GM23338 (cell line): ENCODE data around the gene PPP1R37. TPM values are rescaled to one million over a fixed set of nuclear protein-coding genes. Genes with fewer than 3 reads are reported as not detected.

Experiments
- ATAC-seq: fragments of 200-7000 bp; cut with Tn5 transposase; 3 replicates; pipeline ENCODE4 v1.9.1; 2020
- DNase-seq: peaks from one replicate; pipeline ENCODE4 v3.0.0-alpha.2; 2015; ENCODE audit warnings: low spot score
- H2AFZ ChIP-seq: fragments of 200-600 bp; sonication (generic); 2 replicates; pipeline ENCODE4 v1.8.0; 2016; ENCODE audit warnings: antibody characterized with exemption, mild to moderate bottlenecking, moderate library complexity
- H3F3A ChIP-seq: fragments of 200-600 bp; sonication (generic); replicated peaks from 2 replicates; pipeline ENCODE4 v1.8.0; 2017; ENCODE audit warnings: antibody characterized with exemption, mixed run types, low read depth
- H3K27ac ChIP-seq: fragments of 200-600 bp; sonication (generic); 2 replicates; pipeline ENCODE4 v1.6.1; 2016; ENCODE audit warnings: low read depth
- H3K27me3 ChIP-seq: fragments of 200-600 bp; sonication (generic); 2 replicates; pipeline ENCODE4 v1.8.0; 2016; ENCODE audit warnings: mild to moderate bottlenecking, mixed run types, moderate library complexity; ENCODE audit not compliant: insufficient read depth
- H3K36me3 ChIP-seq: fragments of 200-600 bp; sonication (generic); 2 replicates; pipeline ENCODE4 v1.8.0; 2016; ENCODE audit warnings: mild to moderate bottlenecking; ENCODE audit not compliant: insufficient read depth
- H3K4me1 ChIP-seq: fragments of 200-600 bp; sonication (generic); 2 replicates; pipeline ENCODE4 v1.8.0; 2016; ENCODE audit warnings: mild to moderate bottlenecking, moderate library complexity; ENCODE audit not compliant: insufficient read depth
- H3K4me2 ChIP-seq: fragments of 200-600 bp; sonication (generic); 2 replicates; pipeline ENCODE4 v1.7.1; 2017; ENCODE audit warnings: mixed run types
- H3K4me3 ChIP-seq: fragments of 200-600 bp; sonication (generic); 2 replicates; pipeline ENCODE4 v1.6.1; 2016; ENCODE audit warnings: mixed run types
- H3K79me2 ChIP-seq: fragments of 200-600 bp; sonication (generic); replicated peaks from 2 replicates; pipeline ENCODE4 v1.8.0; 2017; ENCODE audit warnings: mild to moderate bottlenecking; ENCODE audit not compliant: insufficient read depth
- H3K9me2 ChIP-seq: fragments of 200-600 bp; sonication (generic); 2 replicates; pipeline ENCODE4 v1.8.0; 2017; ENCODE audit not compliant: insufficient read depth
- H4K20me1 ChIP-seq: fragments of 200-600 bp; sonication (generic); replicated peaks from 2 replicates; pipeline ENCODE4 v1.8.0; 2017; ENCODE audit warnings: mild to moderate bottlenecking; ENCODE audit not compliant: insufficient read depth
- H3K27ac Mint-ChIP-seq: 2 replicates; pipeline ENCODE4 v1.8.0; 2020; ENCODE audit warnings: inconsistent platforms, mild to moderate bottlenecking, moderate library complexity, mixed read lengths
- H3K27me3 Mint-ChIP-seq: 3 replicates; pipeline ENCODE4 v1.8.0; 2022; ENCODE audit warnings: low read depth, mild to moderate bottlenecking, moderate library complexity, mixed read lengths, inconsistent platforms; ENCODE audit not compliant: insufficient read depth, poor library complexity
- H3K36me3 Mint-ChIP-seq: 3 replicates; pipeline ENCODE4 v1.8.0; 2021; ENCODE audit warnings: low read depth, mild to moderate bottlenecking, inconsistent platforms, moderate library complexity, mixed read lengths
- H3K4me1 Mint-ChIP-seq: 3 replicates; pipeline ENCODE4 v1.8.0; 2020; ENCODE audit warnings: mild to moderate bottlenecking, inconsistent platforms, mixed read lengths
- H3K4me3 Mint-ChIP-seq: 3 replicates; pipeline ENCODE4 v1.8.0; 2021; ENCODE audit warnings: moderate library complexity, mild to moderate bottlenecking, inconsistent platforms, mixed read lengths
- H3K9me3 Mint-ChIP-seq: 3 replicates; pipeline ENCODE4 v1.8.0; 2020; ENCODE audit warnings: moderate library complexity, mild to moderate bottlenecking, inconsistent platforms, mixed read lengths
- EZH2phosphoT487 ChIP-seq: fragments of 200-600 bp; sonication (generic); IDR thresholded peaks from one replicate; pipeline ENCODE4 v1.8.1; 2018; ENCODE audit warnings: antibody characterized with exemption; ENCODE audit not compliant: unreplicated experiment
- JUNB ChIP-seq: IDR thresholded peaks from one replicate; pipeline ENCODE4 v1.6.1; 2016; ENCODE audit warnings: antibody characterized with exemption; ENCODE audit not compliant: unreplicated experiment
- NANOG ChIP-seq: IDR thresholded peaks from 2 replicates; pipeline ENCODE4 v1.6.1; 2016; ENCODE audit warnings: antibody characterized with exemption, borderline replicate concordance
- POLR2AphosphoS5 ChIP-seq: IDR thresholded peaks from 2 replicates; pipeline ENCODE4 v1.6.1; 2016; ENCODE audit warnings: antibody characterized with exemption, low read depth
- STAT1 ChIP-seq: IDR thresholded peaks from one replicate; pipeline ENCODE4 v1.6.1; 2016; ENCODE audit warnings: antibody characterized with exemption; ENCODE audit not compliant: unreplicated experiment
- ZNF114 ChIP-seq: fragments of 250-450 bp; sonication (Bioruptor Pico); IDR thresholded peaks from 2 replicates; pipeline ENCODE4 v1.5.0; 2020; ENCODE audit warnings: mild to moderate bottlenecking, moderate library complexity
- ZNF331 ChIP-seq: fragments of 250-450 bp; sonication (Bioruptor Pico); IDR thresholded peaks from 2 replicates; pipeline ENCODE4 v1.5.0; 2020; ENCODE audit warnings: low read depth, mild to moderate bottlenecking, moderate library complexity
- polyA plus RNA-seq: library from polyadenylated mRNA; unstranded; fragments of >200 nt; fragmentation: Nextera tagmentation; extraction: Ambion mirVana; gene quantifications from 2 replicates; pipeline ENCODE4 v1.2.1, GENCODE V29; 2016
- total RNA-seq: library from RNA; depleted of rRNA; stranded (reverse); fragments of >200 nt; shearing (Covaris generic); gene quantifications from 2 replicates; pipeline ENCODE4 v1.2.3, GENCODE V29; 2014
- TF ChIP-seq, protein P1 (sequence below): IDR thresholded peaks from one replicate; pipeline ENCODE4 v1.6.1; 2018; ENCODE audit warnings: antibody characterized with exemption; ENCODE audit not compliant: unreplicated experiment
- TF ChIP-seq, protein P2 (sequence below): fragments of 250-450 bp; sonication (Bioruptor Pico); IDR thresholded peaks from 2 replicates; pipeline ENCODE4 v1.5.0; 2020; ENCODE audit warnings: mild to moderate bottlenecking, moderate library complexity
- TF ChIP-seq, protein P3 (sequence below): IDR thresholded peaks from 2 replicates; pipeline ENCODE4 v1.6.1; 2016; ENCODE audit warnings: antibody characterized with exemption

Gene PPP1R37
- total and polyA plus RNA-seq, 2 experiments from 2014 or later: 6.9 to 47.2 TPM

DNA sequence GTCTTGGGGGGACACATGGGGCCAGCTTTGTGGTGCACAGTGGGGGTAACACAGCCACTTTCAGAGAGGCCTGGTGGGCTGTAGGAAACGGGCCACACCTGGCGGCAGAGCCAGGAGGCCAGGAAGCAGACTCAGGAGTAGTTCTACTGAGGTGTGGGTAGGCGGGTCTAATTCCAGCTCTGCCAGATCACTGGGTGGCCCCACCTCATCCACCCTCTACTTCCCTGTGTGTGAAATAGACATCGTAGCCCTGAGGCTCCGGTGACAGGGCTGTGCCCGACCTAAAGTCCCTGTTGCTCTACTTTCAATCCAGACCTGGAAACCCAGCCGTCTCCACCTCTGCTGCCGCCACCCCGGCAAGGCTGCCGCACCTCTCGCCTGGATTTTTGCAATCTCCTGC is 63.8 kb downstream of the PPP1R37 start:
- no peak overlapping the region; the same call in 2 of the 3 replicates for H3K4me3 Mint-ChIP-seq
- Histone ChIP-seq H3F3A (0 out of 2 replicates have a peak, but pooled peaks cover 6% of the 10 kb centered on the region), H3K36me3 (no peaks in the 10 kb centered on the region), H3K9me2 (no peaks in the 10 kb centered on the region), H3K79me2 (no peaks in the 10 kb centered on the region), H3K4me3 (no peak overlapping the region), H3K4me2 (no peak overlapping the region), H3K27me3 (peaks cover 37% of the 10 kb centered on the region), H3K27ac (no peak overlapping the region), H2AFZ (no peak overlapping the region), H4K20me1 (no peaks in the 10 kb centered on the region; the same call in 1 of the 2 replicates), H3K4me1 (no peaks in the 10 kb centered on the region; the same call in 1 of the 2 replicates)
- H3K4me1 Mint-ChIP-seq: peaks cover 19% of the 10 kb centered on the region
- TF ChIP-seq ZNF114: no peak
- TF ChIP-seq NANOG: no peak
- peaks cover 47% of the 10 kb centered on the region for H3K27me3 Mint-ChIP-seq
- peaks cover 7% of the 10 kb centered on the region; the same call in 2 of the 3 replicates for H3K9me3 Mint-ChIP-seq
- no peak overlapping the region for H3K27ac Mint-ChIP-seq
- DNase-seq (no peak), ATAC-seq (no peak)
- H3K36me3 Mint-ChIP-seq: no peaks in the 10 kb centered on the region; the same call in 2 of the 3 replicates

DNA sequence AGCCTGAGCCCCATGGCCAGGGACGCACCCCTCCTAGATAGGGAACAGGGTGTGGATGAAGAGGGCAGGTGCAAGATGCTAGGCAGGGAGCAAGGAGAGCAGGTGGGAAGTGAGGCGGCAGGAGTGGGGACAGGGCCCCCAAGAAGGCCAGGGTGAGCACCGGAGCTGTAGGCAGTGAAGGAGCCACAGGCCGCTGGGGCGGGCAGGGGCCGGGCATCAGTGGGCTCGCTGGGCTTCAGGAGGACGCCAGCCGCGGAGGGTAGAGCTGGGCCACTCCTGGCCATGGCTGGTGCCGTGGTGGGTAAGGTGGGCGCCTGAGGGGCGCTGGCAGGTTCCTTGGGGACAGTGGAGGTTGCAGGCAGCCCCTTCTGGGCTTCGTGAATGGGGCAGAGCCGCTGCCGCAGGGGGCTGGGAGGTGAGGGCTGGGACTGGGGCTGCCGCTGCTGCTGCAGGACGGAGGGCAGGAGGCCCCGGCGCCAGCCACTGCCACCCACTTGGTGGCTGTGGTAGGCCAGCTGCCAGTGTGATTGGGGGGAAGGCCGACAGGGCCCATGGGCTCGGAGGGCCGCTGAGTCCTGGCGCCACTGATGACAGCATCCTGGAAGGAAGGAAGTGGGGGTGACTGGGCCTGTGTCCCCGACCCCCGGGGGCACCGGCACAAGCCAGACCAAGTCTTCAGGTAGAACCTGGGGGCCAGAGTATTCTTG is 65.7 kb downstream of the PPP1R37 start:
- peaks cover 18% of the 10 kb centered on the region for H3K27me3 ChIP-seq
- no peak overlapping the region for H3K27ac Mint-ChIP-seq
- TF ChIP-seq, protein P1, sequence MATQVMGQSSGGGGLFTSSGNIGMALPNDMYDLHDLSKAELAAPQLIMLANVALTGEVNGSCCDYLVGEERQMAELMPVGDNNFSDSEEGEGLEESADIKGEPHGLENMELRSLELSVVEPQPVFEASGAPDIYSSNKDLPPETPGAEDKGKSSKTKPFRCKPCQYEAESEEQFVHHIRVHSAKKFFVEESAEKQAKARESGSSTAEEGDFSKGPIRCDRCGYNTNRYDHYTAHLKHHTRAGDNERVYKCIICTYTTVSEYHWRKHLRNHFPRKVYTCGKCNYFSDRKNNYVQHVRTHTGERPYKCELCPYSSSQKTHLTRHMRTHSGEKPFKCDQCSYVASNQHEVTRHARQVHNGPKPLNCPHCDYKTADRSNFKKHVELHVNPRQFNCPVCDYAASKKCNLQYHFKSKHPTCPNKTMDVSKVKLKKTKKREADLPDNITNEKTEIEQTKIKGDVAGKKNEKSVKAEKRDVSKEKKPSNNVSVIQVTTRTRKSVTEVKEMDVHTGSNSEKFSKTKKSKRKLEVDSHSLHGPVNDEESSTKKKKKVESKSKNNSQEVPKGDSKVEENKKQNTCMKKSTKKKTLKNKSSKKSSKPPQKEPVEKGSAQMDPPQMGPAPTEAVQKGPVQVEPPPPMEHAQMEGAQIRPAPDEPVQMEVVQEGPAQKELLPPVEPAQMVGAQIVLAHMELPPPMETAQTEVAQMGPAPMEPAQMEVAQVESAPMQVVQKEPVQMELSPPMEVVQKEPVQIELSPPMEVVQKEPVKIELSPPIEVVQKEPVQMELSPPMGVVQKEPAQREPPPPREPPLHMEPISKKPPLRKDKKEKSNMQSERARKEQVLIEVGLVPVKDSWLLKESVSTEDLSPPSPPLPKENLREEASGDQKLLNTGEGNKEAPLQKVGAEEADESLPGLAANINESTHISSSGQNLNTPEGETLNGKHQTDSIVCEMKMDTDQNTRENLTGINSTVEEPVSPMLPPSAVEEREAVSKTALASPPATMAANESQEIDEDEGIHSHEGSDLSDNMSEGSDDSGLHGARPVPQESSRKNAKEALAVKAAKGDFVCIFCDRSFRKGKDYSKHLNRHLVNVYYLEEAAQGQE: no peak
- no peak for TF ChIP-seq EZH2phosphoT487
- TF ChIP-seq STAT1: no peak
- no peak for TF ChIP-seq ZNF331 (CRISPR knock-in tag)
- TF ChIP-seq JUNB: no peak
- TF ChIP-seq NANOG: no peak
- no peak for TF ChIP-seq POLR2AphosphoS5
- TF ChIP-seq, protein P2, sequence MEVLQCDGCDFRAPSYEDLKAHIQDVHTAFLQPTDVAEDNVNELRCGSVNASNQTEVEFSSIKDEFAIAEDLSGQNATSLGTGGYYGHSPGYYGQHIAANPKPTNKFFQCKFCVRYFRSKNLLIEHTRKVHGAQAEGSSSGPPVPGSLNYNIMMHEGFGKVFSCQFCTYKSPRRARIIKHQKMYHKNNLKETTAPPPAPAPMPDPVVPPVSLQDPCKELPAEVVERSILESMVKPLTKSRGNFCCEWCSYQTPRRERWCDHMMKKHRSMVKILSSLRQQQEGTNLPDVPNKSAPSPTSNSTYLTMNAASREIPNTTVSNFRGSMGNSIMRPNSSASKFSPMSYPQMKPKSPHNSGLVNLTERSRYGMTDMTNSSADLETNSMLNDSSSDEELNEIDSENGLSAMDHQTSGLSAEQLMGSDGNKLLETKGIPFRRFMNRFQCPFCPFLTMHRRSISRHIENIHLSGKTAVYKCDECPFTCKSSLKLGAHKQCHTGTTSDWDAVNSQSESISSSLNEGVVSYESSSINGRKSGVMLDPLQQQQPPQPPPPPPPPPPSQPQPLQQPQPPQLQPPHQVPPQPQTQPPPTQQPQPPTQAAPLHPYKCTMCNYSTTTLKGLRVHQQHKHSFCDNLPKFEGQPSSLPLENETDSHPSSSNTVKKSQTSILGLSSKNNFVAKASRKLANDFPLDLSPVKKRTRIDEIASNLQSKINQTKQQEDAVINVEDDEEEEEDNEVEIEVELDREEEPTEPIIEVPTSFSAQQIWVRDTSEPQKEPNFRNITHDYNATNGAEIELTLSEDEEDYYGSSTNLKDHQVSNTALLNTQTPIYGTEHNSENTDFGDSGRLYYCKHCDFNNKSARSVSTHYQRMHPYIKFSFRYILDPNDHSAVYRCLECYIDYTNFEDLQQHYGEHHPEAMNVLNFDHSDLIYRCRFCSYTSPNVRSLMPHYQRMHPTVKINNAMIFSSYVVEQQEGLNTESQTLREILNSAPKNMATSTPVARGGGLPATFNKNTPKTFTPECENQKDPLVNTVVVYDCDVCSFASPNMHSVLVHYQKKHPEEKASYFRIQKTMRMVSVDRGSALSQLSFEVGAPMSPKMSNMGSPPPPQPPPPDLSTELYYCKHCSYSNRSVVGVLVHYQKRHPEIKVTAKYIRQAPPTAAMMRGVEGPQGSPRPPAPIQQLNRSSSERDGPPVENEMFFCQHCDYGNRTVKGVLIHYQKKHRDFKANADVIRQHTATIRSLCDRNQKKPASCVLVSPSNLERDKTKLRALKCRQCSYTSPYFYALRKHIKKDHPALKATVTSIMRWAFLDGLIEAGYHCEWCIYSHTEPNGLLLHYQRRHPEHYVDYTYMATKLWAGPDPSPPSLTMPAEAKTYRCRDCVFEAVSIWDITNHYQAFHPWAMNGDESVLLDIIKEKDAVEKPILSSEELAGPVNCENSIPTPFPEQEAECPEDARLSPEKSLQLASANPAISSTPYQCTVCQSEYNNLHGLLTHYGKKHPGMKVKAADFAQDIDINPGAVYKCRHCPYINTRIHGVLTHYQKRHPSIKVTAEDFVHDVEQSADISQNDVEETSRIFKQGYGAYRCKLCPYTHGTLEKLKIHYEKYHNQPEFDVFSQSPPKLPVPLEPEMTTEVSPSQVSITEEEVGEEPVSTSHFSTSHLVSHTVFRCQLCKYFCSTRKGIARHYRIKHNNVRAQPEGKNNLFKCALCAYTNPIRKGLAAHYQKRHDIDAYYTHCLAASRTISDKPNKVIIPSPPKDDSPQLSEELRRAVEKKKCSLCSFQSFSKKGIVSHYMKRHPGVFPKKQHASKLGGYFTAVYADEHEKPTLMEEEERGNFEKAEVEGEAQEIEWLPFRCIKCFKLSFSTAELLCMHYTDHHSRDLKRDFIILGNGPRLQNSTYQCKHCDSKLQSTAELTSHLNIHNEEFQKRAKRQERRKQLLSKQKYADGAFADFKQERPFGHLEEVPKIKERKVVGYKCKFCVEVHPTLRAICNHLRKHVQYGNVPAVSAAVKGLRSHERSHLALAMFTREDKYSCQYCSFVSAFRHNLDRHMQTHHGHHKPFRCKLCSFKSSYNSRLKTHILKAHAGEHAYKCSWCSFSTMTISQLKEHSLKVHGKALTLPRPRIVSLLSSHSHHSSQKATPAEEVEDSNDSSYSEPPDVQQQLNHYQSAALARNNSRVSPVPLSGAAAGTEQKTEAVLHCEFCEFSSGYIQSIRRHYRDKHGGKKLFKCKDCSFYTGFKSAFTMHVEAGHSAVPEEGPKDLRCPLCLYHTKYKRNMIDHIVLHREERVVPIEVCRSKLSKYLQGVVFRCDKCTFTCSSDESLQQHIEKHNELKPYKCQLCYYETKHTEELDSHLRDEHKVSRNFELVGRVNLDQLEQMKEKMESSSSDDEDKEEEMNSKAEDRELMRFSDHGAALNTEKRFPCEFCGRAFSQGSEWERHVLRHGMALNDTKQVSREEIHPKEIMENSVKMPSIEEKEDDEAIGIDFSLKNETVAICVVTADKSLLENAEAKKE (CRISPR knock-in tag): no peak
- TF ChIP-seq, protein P3, sequence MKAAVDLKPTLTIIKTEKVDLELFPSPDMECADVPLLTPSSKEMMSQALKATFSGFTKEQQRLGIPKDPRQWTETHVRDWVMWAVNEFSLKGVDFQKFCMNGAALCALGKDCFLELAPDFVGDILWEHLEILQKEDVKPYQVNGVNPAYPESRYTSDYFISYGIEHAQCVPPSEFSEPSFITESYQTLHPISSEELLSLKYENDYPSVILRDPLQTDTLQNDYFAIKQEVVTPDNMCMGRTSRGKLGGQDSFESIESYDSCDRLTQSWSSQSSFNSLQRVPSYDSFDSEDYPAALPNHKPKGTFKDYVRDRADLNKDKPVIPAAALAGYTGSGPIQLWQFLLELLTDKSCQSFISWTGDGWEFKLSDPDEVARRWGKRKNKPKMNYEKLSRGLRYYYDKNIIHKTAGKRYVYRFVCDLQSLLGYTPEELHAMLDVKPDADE: no peak

More for the DNA sequence above, 65.7 kb downstream of the PPP1R37 start:
- no peaks in the 10 kb centered on the region for H3K36me3 ChIP-seq
- H4K20me1 ChIP-seq: no peaks in the 10 kb centered on the region; the same call in 1 of the 2 replicates
- Mint-ChIP-seq H3K9me3 (peaks cover 3% of the 10 kb centered on the region; the same call in 1 of the 3 replicates), H3K4me1 (peaks cover 20% of the 10 kb centered on the region), H3K4me3 (no peak overlapping the region), H3K36me3 (no peaks in the 10 kb centered on the region; the same call in 2 of the 3 replicates), H3K27me3 (peaks cover 34% of the 10 kb centered on the region)
- H3K4me1 ChIP-seq: no peaks in the 10 kb centered on the region; the same call in 1 of the 2 replicates
- H3K4me3 ChIP-seq: no peak overlapping the region
- H3K79me2 ChIP-seq: no peaks in the 10 kb centered on the region
- H3K27ac ChIP-seq: no peak overlapping the region
- DNase-seq (no peak), ATAC-seq (no peak)
- no peaks in the 10 kb centered on the region for H3K9me2 ChIP-seq
- no peak overlapping the region for H3K4me2 ChIP-seq
- H2AFZ ChIP-seq: no peak overlapping the region
- no peaks in the 10 kb centered on the region for H3F3A ChIP-seq
